HCT116 (cell line): ENCODE results near the gene VIT. TPM values are rescaled to one million over a fixed set of nuclear protein-coding genes. Genes with fewer than 3 reads are reported as not detected.

Experiments used
- ATAC-seq: fragments of 200-7000 bp; cut with Tn5 transposase; 2 replicates; pipeline ENCODE4 v1.9.1; 2020; ENCODE audit warnings: mild to moderate bottlenecking, moderate library complexity
- BruUV-seq: library from RNA; stranded (reverse); fragments of 400-500 nt; replicated peaks from 2 replicates; lab custom pipeline; 2021; lab: Mats Ljungman, UMichigan
- CTCF ChIA-PET: fragments of 300-600 bp; sonication (Branson Sonifier 250); formaldehyde crosslinking; loops from one replicate; lab custom pipeline; 2021; ENCODE audit warnings: antibody characterized with exemption; lab: Charles Lee
- POLR2A ChIA-PET: fragments of 300-600, 350-600 bp; sonication (Branson Sonifier 250); formaldehyde crosslinking; loops from one replicate; lab custom pipeline; 2021; ENCODE audit warnings: antibody characterized with exemption; lab: Charles Lee
- RAD21 ChIA-PET, 2 experiments: fragments of 300-600 bp; sonication (Branson Sonifier 250); formaldehyde crosslinking; loops; one replicate each; lab custom pipeline; 2023; ENCODE audit warnings: low total read pairs in 2 of 2; ENCODE audit not compliant: uncharacterized antibody in 2 of 2, unreplicated experiment in 2 of 2, low non-redundant PET in 1 of 2; lab: Charles Lee
- DNase-seq: peaks from one replicate; pipeline ENCODE4 v3.0.0-alpha.2; 2010; ENCODE audit warnings: low read depth, low spot score
- H2AFZ ChIP-seq: fragments of 200-600 bp; shearing (Covaris generic), sonication (generic); 2 replicates; pipeline ENCODE4 v1.6.1; 2017; ENCODE audit warnings: low read depth, mixed run types, mixed read lengths, antibody characterized with exemption, low read length; ENCODE audit not compliant: poor library complexity, severe bottlenecking
- H3K27ac ChIP-seq: 2 replicates; pipeline ENCODE4 v1.5.1; 2012; ENCODE audit warnings: low read depth, low read length
- H3K27me3 ChIP-seq: fragments of 200-600 bp; sonication (generic); 2 replicates; pipeline ENCODE4 v1.6.1; 2016; ENCODE audit warnings: mixed run types, low read length, mixed read lengths; ENCODE audit not compliant: insufficient read depth
- H3K36me3 ChIP-seq, 2 experiments: fragments of 200-500 bp in 1 of 2; fragments of 200-600 bp in 1 of 2; sonication (Bioruptor generic) in 1 of 2; sonication (generic) in 1 of 2; 2 replicates each; pipeline versions ENCODE4 v1.5.1 to v1.6.1; 2014 to 2016; ENCODE audit warnings: low read length in 2 of 2, inconsistent platforms in 1 of 2, mixed read lengths in 1 of 2, mixed run types in 1 of 2; ENCODE audit not compliant: insufficient read depth in 2 of 2, control insufficient read depth in 1 of 2
- H3K4me1 ChIP-seq, 2 experiments: fragments of 200-600 bp in 1 of 2; sonication (generic) in 1 of 2; 2 replicates each; pipeline versions ENCODE4 v1.5.1 to v1.6.1; 2012 to 2017; ENCODE audit warnings: low read length in 2 of 2, inconsistent platforms in 1 of 2, mild to moderate bottlenecking in 1 of 2, mixed read lengths in 1 of 2, mixed run types in 1 of 2, moderate library complexity in 1 of 2; ENCODE audit not compliant: insufficient read depth in 2 of 2, control insufficient read depth in 1 of 2
- H3K4me2 ChIP-seq: fragments of 200-600 bp; sonication (generic); 2 replicates; pipeline ENCODE4 v1.6.1; 2017; ENCODE audit warnings: mixed run types, low read length, mixed read lengths
- H3K4me3 ChIP-seq, 2 experiments: fragments of 200-600 bp in 1 of 2; sonication (generic) in 1 of 2; replicated peaks in 1 of 2; 2 replicates each; pipeline ENCODE4 v1.5.1; 2011 to 2016; ENCODE audit warnings: low read length in 2 of 2, control low read depth in 1 of 2, low read depth in 1 of 2, mild to moderate bottlenecking in 1 of 2, mixed read lengths in 1 of 2, mixed run types in 1 of 2
- H3K79me2 ChIP-seq: fragments of 200-600 bp; sonication (generic); 2 replicates; pipeline ENCODE4 v1.6.1; 2017; ENCODE audit warnings: mild to moderate bottlenecking, mixed run types, low read length, moderate library complexity, mixed read lengths; ENCODE audit not compliant: insufficient read depth
- H3K9ac ChIP-seq: fragments of 200-600 bp; sonication (generic); 2 replicates; pipeline ENCODE4 v1.6.1; 2016; ENCODE audit warnings: low read length, mixed read lengths
- H3K9me2 ChIP-seq: fragments of 200-600 bp; sonication (generic), shearing (Covaris generic); 2 replicates; pipeline ENCODE4 v1.6.1; 2017; ENCODE audit warnings: mixed run types, mild to moderate bottlenecking, moderate library complexity; ENCODE audit not compliant: insufficient read depth
- H3K9me3 ChIP-seq, 2 experiments: fragments of 200-500 bp in 1 of 2; fragments of 200-600 bp in 1 of 2; sonication (Bioruptor generic) in 1 of 2; sonication (generic) in 1 of 2; 2 replicates each; pipeline ENCODE4 v1.6.1; 2014 to 2017; ENCODE audit warnings: low read length in 2 of 2, mixed read lengths in 2 of 2, inconsistent platforms in 1 of 2, low read depth in 1 of 2, mild to moderate bottlenecking in 1 of 2, mixed run types in 1 of 2, moderate library complexity in 1 of 2; ENCODE audit not compliant: control insufficient read depth in 1 of 2, insufficient read depth in 1 of 2
- H4K20me1 ChIP-seq: fragments of 200-600 bp; sonication (generic), shearing (Covaris generic); 2 replicates; pipeline ENCODE4 v1.6.1; 2017; ENCODE audit warnings: mixed run types, mild to moderate bottlenecking, moderate library complexity; ENCODE audit not compliant: insufficient read depth
- CBX3 ChIP-seq: IDR thresholded peaks from 2 replicates; pipeline ENCODE4 v1.6.1; 2012; ENCODE audit warnings: low read depth
- CEBPB ChIP-seq: IDR thresholded peaks from 2 replicates; pipeline ENCODE4 v1.6.1; 2012; ENCODE audit warnings: low read depth
- CTCF ChIP-seq, 3 experiments: fragments of 200-600 bp in 1 of 3; sonication (generic) in 1 of 3; IDR thresholded peaks in 2 of 3; conservative IDR thresholded peaks in 1 of 3; 2 replicates each; pipeline ENCODE4 v1.5.1; 2012 to 2017; ENCODE audit warnings: low read depth in 2 of 3, low read length in 2 of 3, antibody characterized with exemption in 1 of 3, borderline replicate concordance in 1 of 3, control low read depth in 1 of 3, mild to moderate bottlenecking in 1 of 3, mixed read lengths in 1 of 3, mixed run types in 1 of 3, moderate library complexity in 1 of 3; ENCODE audit not compliant: insufficient read depth in 1 of 3
- SIN3A ChIP-seq: IDR thresholded peaks from 2 replicates; pipeline ENCODE4 v1.6.1; 2012; ENCODE audit warnings: low read depth
- SP1 ChIP-seq: IDR thresholded peaks from 2 replicates; pipeline ENCODE4 v1.6.1; 2012; ENCODE audit warnings: low read depth
- intact Hi-C: fragments of 100-400 bp; cut with micrococcal nuclease; formaldehyde crosslinking; loops from 2 replicates; pipeline ENCODE4 v1.10.0; 2022
- total RNA-seq: library from RNA; stranded (reverse); gene quantifications from one replicate; pipeline ENCODE4 v1.2.1, GENCODE V29; 2021; ENCODE audit not compliant: unreplicated experiment
- TF ChIP-seq, protein P1 (sequence below): IDR thresholded peaks from 2 replicates; pipeline ENCODE4 v1.6.1; 2012
- TF ChIP-seq, protein P2 (sequence below): IDR thresholded peaks from 2 replicates; pipeline ENCODE4 v1.6.1; 2012; ENCODE audit warnings: low read depth

Gene VIT
- total RNA-seq, 1 experiment from 2014 or later = not detected

DNA sequence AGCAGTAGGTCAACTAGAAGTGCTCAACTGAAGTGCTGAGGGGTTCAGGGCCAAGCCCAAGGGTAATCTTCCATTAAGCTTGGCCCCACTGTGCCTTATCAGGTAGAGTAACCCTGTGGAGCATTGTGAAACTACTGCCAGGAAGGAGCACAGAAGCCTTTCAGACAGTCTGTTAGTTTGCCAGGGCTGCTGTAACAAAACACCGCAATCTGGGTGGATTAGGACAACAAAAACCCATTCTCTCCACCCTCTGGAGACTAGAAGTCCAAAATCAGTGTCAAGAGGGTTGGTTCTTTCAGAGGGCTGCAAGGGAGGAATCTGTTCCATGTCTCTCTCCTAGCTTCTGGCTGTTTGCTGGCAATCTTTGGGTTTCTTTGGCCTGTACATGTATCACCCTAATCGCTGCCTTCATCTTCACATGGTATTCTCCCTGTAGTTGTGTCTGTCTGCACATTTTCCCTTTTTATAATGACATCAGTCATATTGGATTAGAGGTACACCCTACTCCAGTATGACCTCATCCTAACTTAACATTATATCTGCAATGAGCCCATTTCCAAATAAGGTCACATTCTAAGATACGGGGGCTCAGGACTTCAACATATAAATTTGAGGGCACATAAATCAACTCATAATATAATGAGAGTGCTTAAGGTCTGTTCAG, 21.2 kb downstream of the VIT start:
- Histone ChIP-seq H3K9ac (no peak overlapping the region), H4K20me1 (no peaks in the 10 kb centered on the region), H3K27ac (no peak overlapping the region), H3K9me2 (no peaks in the 10 kb centered on the region), H3K36me3 (no peaks in the 10 kb centered on the region), H3K4me2 (no peak overlapping the region), H3K27me3 (no peaks in the 10 kb centered on the region), H2AFZ (no peak overlapping the region), H3K79me2 (no peaks in the 10 kb centered on the region), H3K4me3 (no peak overlapping the region), H3K4me1 (no peaks in the 10 kb centered on the region), H3K9me3 (no peaks in the 10 kb centered on the region)
- DNase-seq = no peak
- BruUV-seq = no TSS peak
- CTCF ChIA-PET = no interaction called here
- RAD21 ChIA-PET = no interaction called here
- POLR2A ChIA-PET = no interaction called here
- no peak for ATAC-seq
- TF ChIP-seq, protein P1, sequence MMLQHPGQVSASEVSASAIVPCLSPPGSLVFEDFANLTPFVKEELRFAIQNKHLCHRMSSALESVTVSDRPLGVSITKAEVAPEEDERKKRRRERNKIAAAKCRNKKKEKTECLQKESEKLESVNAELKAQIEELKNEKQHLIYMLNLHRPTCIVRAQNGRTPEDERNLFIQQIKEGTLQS = no peak
- TF ChIP-seq SP1 = no peak
- no peak for TF ChIP-seq CBX3
- no peak for TF ChIP-seq SIN3A
- no peak for TF ChIP-seq CTCF (IDR thresholded peaks at IDR 0.05 in 2 of 3, conservative IDR thresholded peaks at IDR 0.05 in 1 of 3; ENCODE audit: borderline replicate concordance in 1 of 3, insufficient read depth in 1 of 3, low read depth in 2 of 3, low read length in 2 of 3)
- no peak for TF ChIP-seq CEBPB
- TF ChIP-seq, protein P2, sequence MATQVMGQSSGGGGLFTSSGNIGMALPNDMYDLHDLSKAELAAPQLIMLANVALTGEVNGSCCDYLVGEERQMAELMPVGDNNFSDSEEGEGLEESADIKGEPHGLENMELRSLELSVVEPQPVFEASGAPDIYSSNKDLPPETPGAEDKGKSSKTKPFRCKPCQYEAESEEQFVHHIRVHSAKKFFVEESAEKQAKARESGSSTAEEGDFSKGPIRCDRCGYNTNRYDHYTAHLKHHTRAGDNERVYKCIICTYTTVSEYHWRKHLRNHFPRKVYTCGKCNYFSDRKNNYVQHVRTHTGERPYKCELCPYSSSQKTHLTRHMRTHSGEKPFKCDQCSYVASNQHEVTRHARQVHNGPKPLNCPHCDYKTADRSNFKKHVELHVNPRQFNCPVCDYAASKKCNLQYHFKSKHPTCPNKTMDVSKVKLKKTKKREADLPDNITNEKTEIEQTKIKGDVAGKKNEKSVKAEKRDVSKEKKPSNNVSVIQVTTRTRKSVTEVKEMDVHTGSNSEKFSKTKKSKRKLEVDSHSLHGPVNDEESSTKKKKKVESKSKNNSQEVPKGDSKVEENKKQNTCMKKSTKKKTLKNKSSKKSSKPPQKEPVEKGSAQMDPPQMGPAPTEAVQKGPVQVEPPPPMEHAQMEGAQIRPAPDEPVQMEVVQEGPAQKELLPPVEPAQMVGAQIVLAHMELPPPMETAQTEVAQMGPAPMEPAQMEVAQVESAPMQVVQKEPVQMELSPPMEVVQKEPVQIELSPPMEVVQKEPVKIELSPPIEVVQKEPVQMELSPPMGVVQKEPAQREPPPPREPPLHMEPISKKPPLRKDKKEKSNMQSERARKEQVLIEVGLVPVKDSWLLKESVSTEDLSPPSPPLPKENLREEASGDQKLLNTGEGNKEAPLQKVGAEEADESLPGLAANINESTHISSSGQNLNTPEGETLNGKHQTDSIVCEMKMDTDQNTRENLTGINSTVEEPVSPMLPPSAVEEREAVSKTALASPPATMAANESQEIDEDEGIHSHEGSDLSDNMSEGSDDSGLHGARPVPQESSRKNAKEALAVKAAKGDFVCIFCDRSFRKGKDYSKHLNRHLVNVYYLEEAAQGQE = no peak
- intact Hi-C loops = no loop called here
